ENCODE measurements around the gene GPR157.

- TF ChIP-seq CTCF (IDR thresholded peaks at IDR 0.05) (no peak), POLR2A (IDR thresholded peaks at IDR 0.05) (no peak), POLR2AphosphoS5 (IDR thresholded peaks at IDR 0.05; ENCODE audit: insufficient read depth in 1 of 2, low read depth in 1 of 2) (no peak)
Measured at GRCh38 chr1:9073143-9073542, 55.8 kb downstream of the GPR157 start.

All from vagina (tissue), 2 donors.